Smooth muscle cell (in vitro differentiated cells): ENCODE measurements around the gene OR1I1. TPM values are rescaled to one million over a fixed set of nuclear protein-coding genes. Genes with fewer than 3 reads are reported as not detected.

ENCODE experiments used
- DNase-seq: peaks from one replicate; lab custom pipeline; 2025; ENCODE audit not compliant: unreplicated experiment; lab: John Stamatoyannopoulos, UW
- H2AFZ ChIP-seq: fragments of 200-600 bp; sonication (generic); 2 replicates; pipeline ENCODE4 v1.6.0; 2016; ENCODE audit warnings: antibody characterized with exemption, low read depth, mild to moderate bottlenecking
- H3F3A ChIP-seq: fragments of 200-600 bp; sonication (generic); 2 replicates; pipeline ENCODE4 v1.6.0; 2017; ENCODE audit warnings: antibody characterized with exemption, low read depth
- H3K27ac ChIP-seq: fragments of 200-600 bp; sonication (generic); 2 replicates; pipeline ENCODE4 v1.5.1; 2016; ENCODE audit warnings: low read depth, mild to moderate bottlenecking
- H3K27me3 ChIP-seq: fragments of 200-600 bp; sonication (generic); 2 replicates; pipeline ENCODE4 v1.6.1; 2016; ENCODE audit warnings: low read depth, mild to moderate bottlenecking
- H3K36me3 ChIP-seq: fragments of 200-600 bp; sonication (generic); 2 replicates; pipeline ENCODE4 v1.5.1; 2016; ENCODE audit warnings: low read depth
- H3K4me1 ChIP-seq: fragments of 200-600 bp; sonication (generic); 2 replicates; pipeline ENCODE4 v1.5.1; 2016; ENCODE audit warnings: low read depth
- H3K4me2 ChIP-seq: fragments of 200-600 bp; sonication (generic); 2 replicates; pipeline ENCODE4 v1.6.0; 2016; ENCODE audit warnings: mild to moderate bottlenecking
- H3K4me3 ChIP-seq: fragments of 200-600 bp; sonication (generic); 2 replicates; pipeline ENCODE4 v1.5.1; 2016; ENCODE audit warnings: mild to moderate bottlenecking
- H3K79me2 ChIP-seq: fragments of 200-600 bp; sonication (generic); 2 replicates; pipeline ENCODE4 v1.6.0; 2016; ENCODE audit warnings: low read depth, mild to moderate bottlenecking
- H3K9ac ChIP-seq: fragments of 200-600 bp; sonication (generic); 2 replicates; pipeline ENCODE4 v1.6.0; 2016; ENCODE audit warnings: low read depth
- H3K9me3 ChIP-seq: fragments of 200-600 bp; sonication (generic); replicated peaks from 2 replicates; pipeline ENCODE4 v1.5.1; 2016; ENCODE audit warnings: low read depth
- H4K20me1 ChIP-seq: fragments of 200-600 bp; sonication (generic); 2 replicates; pipeline ENCODE4 v1.6.0; 2016; ENCODE audit warnings: low read depth
- WGBS: methylation state at CpG from one replicate; pipeline ENCODE4 v1.1.7; 2016; ENCODE audit warnings: low lambda C conversion rate; 5-methylcytosine and 5-hydroxymethylcytosine counted together
- polyA plus RNA-seq: library from polyadenylated mRNA; unstranded; fragments of >200 nt; fragmentation: Nextera tagmentation; extraction: Ambion mirVana; gene quantifications from 2 replicates; pipeline ENCODE4 v1.2.1, GENCODE V29; 2016
- total RNA-seq: library from RNA; depleted of rRNA; stranded (reverse); fragments of >200 nt; gene quantifications from 2 replicates; pipeline ENCODE4 v1.2.3, GENCODE V29; 2014
- TF ChIP-seq, protein P1 (sequence below): fragments of 200-600 bp; sonication (generic); IDR thresholded peaks from 2 replicates; pipeline ENCODE4 v1.5.1; 2017; ENCODE audit warnings: borderline replicate concordance, mild to moderate bottlenecking, antibody characterized with exemption; ENCODE audit not compliant: insufficient read depth, poor library complexity, severe bottlenecking

Gene OR1I1
- total and polyA plus RNA-seq, 2 experiments from 2014 or later: not detected

DNA sequence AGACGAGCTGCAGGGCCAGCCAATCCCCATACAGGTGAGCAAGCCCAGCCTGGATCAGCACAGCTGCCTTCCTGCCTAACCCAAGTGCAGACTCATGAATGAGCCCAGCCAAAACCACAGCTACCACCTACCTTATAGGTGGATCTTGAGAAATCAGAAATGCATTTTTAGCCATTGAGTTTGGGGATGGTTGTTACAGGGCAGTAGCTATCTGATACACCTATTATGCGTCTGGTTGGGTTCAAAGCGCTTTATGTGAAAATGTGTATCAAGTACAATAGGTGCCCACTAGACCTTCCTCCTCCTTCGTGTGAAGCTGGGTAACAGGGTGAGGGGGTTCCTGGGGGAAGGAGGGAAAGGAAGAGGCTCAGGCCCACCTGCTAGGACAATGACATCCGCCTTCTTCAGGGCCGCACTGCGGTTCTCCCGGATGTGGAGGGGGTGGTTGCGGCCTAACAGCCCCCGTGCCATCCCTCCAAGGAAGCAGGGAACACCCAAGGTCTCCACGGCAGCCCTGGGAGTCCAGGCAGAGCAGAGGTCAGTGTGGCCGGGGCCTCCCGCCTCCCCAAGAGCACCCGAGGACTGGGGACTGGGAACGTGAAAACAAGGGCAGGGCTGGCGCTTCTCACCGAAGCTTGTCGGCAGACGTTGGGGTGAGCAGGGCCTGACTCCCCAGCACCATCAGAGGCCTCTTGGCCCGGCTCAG is 36.9 kb downstream of the OR1I1 start:
- H3K36me3 ChIP-seq: no peaks in the 10 kb centered on the region
- no peak overlapping the region for H3K4me3 ChIP-seq
- H4K20me1 ChIP-seq: peaks cover 11% of the 10 kb centered on the region
- no peaks in the 10 kb centered on the region for H3K9me3 ChIP-seq
- no peak for DNase-seq
- no peak overlapping the region for H3K4me2 ChIP-seq
- TF ChIP-seq, protein P1, sequence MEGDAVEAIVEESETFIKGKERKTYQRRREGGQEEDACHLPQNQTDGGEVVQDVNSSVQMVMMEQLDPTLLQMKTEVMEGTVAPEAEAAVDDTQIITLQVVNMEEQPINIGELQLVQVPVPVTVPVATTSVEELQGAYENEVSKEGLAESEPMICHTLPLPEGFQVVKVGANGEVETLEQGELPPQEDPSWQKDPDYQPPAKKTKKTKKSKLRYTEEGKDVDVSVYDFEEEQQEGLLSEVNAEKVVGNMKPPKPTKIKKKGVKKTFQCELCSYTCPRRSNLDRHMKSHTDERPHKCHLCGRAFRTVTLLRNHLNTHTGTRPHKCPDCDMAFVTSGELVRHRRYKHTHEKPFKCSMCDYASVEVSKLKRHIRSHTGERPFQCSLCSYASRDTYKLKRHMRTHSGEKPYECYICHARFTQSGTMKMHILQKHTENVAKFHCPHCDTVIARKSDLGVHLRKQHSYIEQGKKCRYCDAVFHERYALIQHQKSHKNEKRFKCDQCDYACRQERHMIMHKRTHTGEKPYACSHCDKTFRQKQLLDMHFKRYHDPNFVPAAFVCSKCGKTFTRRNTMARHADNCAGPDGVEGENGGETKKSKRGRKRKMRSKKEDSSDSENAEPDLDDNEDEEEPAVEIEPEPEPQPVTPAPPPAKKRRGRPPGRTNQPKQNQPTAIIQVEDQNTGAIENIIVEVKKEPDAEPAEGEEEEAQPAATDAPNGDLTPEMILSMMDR: no peak
- no peak overlapping the region for H2AFZ ChIP-seq
- no peak overlapping the region for H3K27ac ChIP-seq
- no peak overlapping the region for H3K9ac ChIP-seq
- no peaks in the 10 kb centered on the region for H3K27me3 ChIP-seq
- WGBS: 96% methylated on average over 20 of the region's 20 CpGs
- H3K4me1 ChIP-seq: no peaks in the 10 kb centered on the region
- peaks cover 19% of the 10 kb centered on the region for H3F3A ChIP-seq
- H3K79me2 ChIP-seq: peaks cover 6% of the 10 kb centered on the region

DNA sequence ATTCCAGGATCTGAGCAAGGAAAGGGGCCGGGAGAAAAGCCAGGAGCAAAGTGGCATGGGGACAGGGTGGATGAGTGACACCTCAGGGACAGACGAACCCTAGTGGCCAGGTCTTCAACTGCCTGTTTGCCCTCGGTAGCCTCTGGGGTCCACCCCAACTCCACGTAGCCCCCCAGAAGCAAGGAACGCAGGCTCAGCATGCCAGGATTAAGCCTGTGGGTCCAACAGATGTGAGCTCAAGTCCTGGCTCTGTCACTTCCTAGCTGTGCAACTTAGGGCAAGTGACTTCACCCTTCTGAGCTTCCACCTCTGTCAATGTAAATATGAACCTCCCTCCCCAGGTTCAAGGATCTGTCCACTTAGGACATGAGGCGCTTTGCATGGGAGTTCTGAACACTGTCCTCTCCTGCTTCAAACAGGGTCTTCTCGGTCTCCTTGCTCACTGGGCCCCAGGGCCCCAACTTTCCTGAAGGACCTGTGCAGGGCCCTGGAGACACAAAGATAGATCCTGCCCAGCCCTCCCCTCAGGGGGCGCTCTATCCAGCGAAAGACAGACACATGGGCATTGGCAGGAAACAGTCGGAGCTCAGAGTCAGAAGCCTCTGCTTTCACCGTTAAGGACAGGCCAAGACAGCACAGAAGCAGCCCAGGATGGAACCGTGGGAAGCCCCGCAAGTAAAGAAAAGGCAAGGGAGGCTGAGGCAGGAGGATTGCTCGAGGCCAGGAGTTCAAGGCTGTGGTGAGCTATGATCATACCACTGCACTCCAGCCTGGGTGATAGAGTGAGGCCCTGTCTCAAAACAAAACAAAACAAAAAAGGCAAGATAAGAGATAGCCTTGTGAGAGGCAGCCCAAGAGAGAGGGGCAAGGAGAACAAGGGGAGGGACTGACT is 38.4 kb downstream of the OR1I1 start:
- H4K20me1 ChIP-seq: peaks cover 3% of the 10 kb centered on the region
- H3K36me3 ChIP-seq: no peaks in the 10 kb centered on the region
- H3K79me2 ChIP-seq: peaks cover 19% of the 10 kb centered on the region
- H3K4me1 ChIP-seq: no peaks in the 10 kb centered on the region
- no peak overlapping the region for H3K4me2 ChIP-seq
- H2AFZ ChIP-seq: no peak overlapping the region
- peaks cover 14% of the 10 kb centered on the region for H3F3A ChIP-seq
- no peaks in the 10 kb centered on the region for H3K9me3 ChIP-seq
- no peak for DNase-seq
- TF ChIP-seq, protein P1: no peak
- WGBS: 96% methylated on average over 14 of the region's 14 CpGs
- no peak overlapping the region for H3K27ac ChIP-seq
- H3K27me3 ChIP-seq: no peaks in the 10 kb centered on the region
- H3K9ac ChIP-seq: no peak overlapping the region
- H3K4me3 ChIP-seq: no peak overlapping the region

DNA sequence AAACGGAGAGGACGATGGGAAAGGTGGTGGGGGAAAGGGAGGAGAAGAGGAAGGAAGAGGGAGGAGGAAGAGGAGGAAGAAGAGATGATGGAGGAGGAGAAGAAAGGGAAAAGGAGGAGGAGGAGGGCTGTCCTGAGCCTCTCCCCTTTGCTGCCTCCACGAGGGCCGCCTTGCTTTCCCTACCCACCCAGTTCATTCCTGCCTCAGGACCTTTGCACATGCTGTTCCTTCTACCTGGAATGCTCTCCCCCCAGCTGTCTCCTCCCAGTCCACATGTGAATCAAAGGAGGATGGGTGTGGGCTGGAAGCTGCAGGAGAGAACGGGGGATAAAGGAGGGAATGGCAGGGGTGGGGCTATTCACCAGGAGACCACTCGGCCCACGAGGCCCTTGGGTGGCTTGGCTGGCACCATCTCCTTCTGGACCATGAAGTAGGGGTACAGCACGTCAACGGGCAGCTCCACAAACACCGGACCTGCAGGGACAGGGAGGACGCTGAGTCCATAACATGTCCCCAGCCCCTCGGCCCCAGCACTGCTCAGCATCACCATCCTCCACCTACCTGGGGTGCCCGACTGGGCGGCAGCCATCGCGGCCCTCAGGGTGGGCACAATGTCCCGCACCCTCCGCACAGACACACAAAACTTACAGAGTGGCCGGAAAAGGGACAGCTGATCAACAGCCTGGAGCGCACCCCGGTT is 40.5 kb downstream of the OR1I1 start:
- no peak overlapping the region for H2AFZ ChIP-seq
- H3K27me3 ChIP-seq: no peaks in the 10 kb centered on the region
- H3K79me2 ChIP-seq: peaks cover 19% of the 10 kb centered on the region
- DNase-seq: no peak
- H3K36me3 ChIP-seq: no peaks in the 10 kb centered on the region
- H3F3A ChIP-seq: peaks cover 4% of the 10 kb centered on the region
- H3K9ac ChIP-seq: no peak overlapping the region
- H3K27ac ChIP-seq: no peak overlapping the region
- WGBS: 98% methylated on average over 21 of the region's 21 CpGs
- no peak overlapping the region for H3K4me3 ChIP-seq
- H3K4me1 ChIP-seq: peaks cover 7% of the 10 kb centered on the region
- H3K9me3 ChIP-seq: no peaks in the 10 kb centered on the region
- no peaks in the 10 kb centered on the region for H4K20me1 ChIP-seq
- TF ChIP-seq, protein P1: no peak
- H3K4me2 ChIP-seq: no peak overlapping the region
